HL-60 (cell line): ENCODE measurements around the gene MOCS3.
A peak's percentile ranks its signal among the peaks of the same experiment; 100 is the strongest.

ENCODE experiments used
- CTCF ChIP-seq: IDR thresholded peaks from one replicate; pipeline ENCODE4 v1.5.1; 2011; ENCODE audit warnings: low read length, control low read depth, inconsistent platforms; ENCODE audit not compliant: insufficient read depth
- GABPA ChIP-seq: IDR thresholded peaks from 2 replicates; pipeline ENCODE4 v1.6.1; 2012; ENCODE audit warnings: low read depth
- POLR2AphosphoS5 ChIP-seq: IDR thresholded peaks from 2 replicates; pipeline ENCODE4 v1.6.1; 2012; ENCODE audit warnings: low read depth
- REST ChIP-seq: IDR thresholded peaks from 2 replicates; pipeline ENCODE4 v1.6.1; 2012; ENCODE audit warnings: low read depth; ENCODE audit not compliant: insufficient replicate concordance

- TF ChIP-seq CTCF (peak; percentile 75), POLR2AphosphoS5 (no peak), REST (no peak), GABPA (no peak)
Measured at GRCh38 chr20:50987493-50988210, 29.0 kb downstream of the MOCS3 start.
